Measurements from ENCODE around the gene MEIS3.

The MEIS3 gene

GRCh38 chr19:47356900-47357299 lies 62.4 kb downstream of the MEIS3 start:
- DNase-seq: no peak

GRCh38 chr19:47353307-47353712 lies 66.0 kb downstream of the MEIS3 start:
- DNase-seq: no peak

Data from activated naive CD4-positive, alpha-beta T cell (primary cell).